Suppressor macrophage treated with lipopolysaccharide for 4 hours (primary cell): ENCODE data around the gene NOCT.
A peak's percentile ranks its signal among the peaks of the same experiment; 100 is the strongest.
"Not testable (repeated sequence)": the region's sequence is repeated elsewhere in the genome, so short reads cannot be mapped to it uniquely, and the experiment has no call there.

Experiments used
- DNase-seq: peaks from one replicate; pipeline ENCODE4 v3.0.0-alpha.2; 2020

Gene NOCT

GRCh38 chr4:139053909-139054308, 38.3 kb downstream of the NOCT start:
- DNase-seq, result no peak

GRCh38 chr4:139054791-139055505, 39.4 kb downstream of the NOCT start:
- no peak for DNase-seq

DNA sequence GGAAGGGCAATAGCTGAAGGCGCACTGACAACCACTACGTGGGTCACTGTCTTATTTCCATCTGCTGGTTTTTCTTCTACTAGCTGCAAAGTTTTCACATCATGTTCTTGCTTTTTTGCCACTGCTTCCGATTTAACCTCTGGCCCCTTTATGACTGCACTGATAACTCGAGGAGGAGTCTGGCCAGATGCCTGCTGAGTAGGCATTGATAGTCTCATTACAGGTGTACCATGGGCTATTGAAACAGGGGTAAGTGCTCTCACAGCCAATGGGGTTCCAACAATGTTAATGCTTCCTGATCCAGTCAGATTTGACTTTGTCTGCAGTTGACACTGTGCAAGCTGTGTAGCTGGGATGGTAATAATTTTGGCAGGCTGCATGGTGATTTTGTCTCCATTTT, 43.4 kb downstream of the NOCT start:
- DNase-seq, result not testable (repeated sequence)

- DNase-seq, result no peak
Observed at GRCh38 chr4:139060591-139060990, 45.0 kb downstream of the NOCT start.

- DNase-seq, result no peak
Observed at GRCh38 chr4:139076016-139076744, 60.6 kb downstream of the NOCT start.

GRCh38 chr4:139077567-139078355, 62.2 kb downstream of the NOCT start:
- no peak for DNase-seq

DNA sequence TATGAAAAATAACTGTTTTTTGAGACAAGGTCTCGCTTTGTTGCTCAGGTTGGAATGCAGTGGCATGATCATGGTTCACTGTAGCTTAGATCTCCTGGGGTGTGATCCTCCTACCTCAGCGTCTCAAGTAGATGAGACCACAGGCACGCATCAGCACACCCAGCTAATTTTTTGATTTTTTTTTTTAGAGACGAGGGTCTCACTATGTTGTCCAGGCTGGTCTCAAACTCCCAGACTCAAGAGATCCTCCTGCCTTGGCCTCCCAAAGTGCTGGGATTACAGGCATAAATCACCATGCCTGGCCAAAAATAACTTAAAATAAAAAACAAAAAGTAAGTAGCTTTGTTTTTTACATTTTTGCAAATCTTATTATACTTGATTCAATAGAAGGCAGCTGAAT, 63.3 kb downstream of the NOCT start:
- DNase-seq, result no peak

GRCh38 chr4:139082750-139083606, 67.4 kb downstream of the NOCT start:
- peak; percentile 96 for DNase-seq

DNA sequence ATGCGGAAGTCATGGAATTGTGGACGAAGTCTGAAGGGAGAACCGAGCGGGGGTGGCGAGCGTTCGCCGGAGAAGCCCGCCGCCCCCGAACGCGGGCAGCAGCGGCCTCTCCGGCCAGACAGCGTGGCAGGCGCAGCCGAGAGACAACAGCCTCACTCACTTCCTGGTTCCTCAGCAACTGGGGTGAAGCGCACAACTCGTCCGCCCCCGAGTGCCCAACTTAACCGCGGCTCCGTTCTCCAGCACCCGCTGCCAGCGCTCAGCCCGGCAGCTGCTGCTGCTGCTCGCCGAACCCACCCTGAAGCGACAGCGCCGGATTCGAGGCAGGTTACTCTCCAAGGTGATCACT, 68.0 kb downstream of the NOCT start:
- peak; percentile 74 for DNase-seq

GRCh38 chr4:139083956-139084803, 68.6 kb downstream of the NOCT start:
- peak; percentile 81 for DNase-seq

- no peak for DNase-seq
Observed at GRCh38 chr4:139084804-139085093, 69.2 kb downstream of the NOCT start.

DNA sequence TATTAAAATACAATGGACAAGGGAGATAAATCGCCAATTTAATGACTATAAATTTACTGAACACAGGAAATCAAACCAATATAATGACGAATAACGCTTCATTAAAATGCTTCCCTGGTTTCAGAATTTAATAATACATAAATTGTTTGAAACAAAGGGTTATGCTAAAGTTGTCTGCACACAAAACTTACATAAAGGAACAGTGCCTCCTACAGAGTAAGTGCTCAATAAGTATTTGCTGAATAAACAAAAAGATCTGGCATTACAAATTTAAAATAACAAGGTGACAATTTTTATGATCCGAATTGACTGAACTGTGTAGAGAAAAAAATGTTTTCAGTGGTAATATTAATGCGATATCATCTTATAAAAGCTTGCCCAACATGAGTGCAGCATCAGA, 69.6 kb downstream of the NOCT start:
- DNase-seq, result no peak

DNA sequence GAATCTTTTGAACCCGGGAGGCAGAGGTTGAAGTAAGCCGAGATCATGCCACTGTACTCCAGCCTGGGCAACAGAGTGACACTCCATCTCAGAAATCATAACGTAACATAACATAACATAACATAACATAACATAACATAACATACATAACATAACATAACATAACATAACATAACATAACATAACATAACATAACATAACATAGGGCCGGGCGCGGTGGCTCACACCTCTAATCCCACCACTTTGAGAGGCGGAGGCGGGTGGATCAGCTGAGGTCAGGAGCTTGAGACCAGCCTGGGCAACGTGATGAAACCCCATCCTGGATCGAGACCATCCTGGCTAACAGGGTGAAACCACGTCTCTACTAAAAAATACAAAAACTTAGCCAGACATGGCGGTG, 76.7 kb downstream of the NOCT start:
- DNase-seq, result no peak
